Measurements from ENCODE around the gene ELAC2. TPM values are rescaled to one million over a fixed set of nuclear protein-coding genes. Genes with fewer than 3 reads are reported as not detected.

Gene ELAC2
- total RNA-seq, 4 donors from 2014 or later, result 56.2 to 143 (median 66.0) TPM

- no peak overlapping the region for H3K27ac ChIP-seq
- H3K4me1 ChIP-seq, result no peaks in the 10 kb centered on the region
- H3K36me3 ChIP-seq, result no peaks in the 10 kb centered on the region
- TF ChIP-seq POLR2A (IDR thresholded peaks at IDR 0.05), result no peak
- no peak for TF ChIP-seq POLR2AphosphoS5 (IDR thresholded peaks at IDR 0.05)
- no peak for TF ChIP-seq CTCF (IDR thresholded peaks at IDR 0.05)
- no peak for TF ChIP-seq EP300 (IDR thresholded peaks at IDR 0.05; ENCODE audit: low read depth)
- DNase-seq, result no peak
- H3K27me3 ChIP-seq, result no peaks in the 10 kb centered on the region
- in situ Hi-C loops (cut with MboI; ENCODE audit: low pct_ligation_motif_present in 1 of 4, low pct_unique_long_range_greater_than_20kb in 1 of 4, low sequenced_read_pairs in 3 of 4), result no loop called here
- intact Hi-C loops (cut with DNase I; ENCODE audit: low total_unique reads), result no loop called here
- H3K4me3 ChIP-seq, result no peak overlapping the region
- 91 to 100% methylated on average over 1 to 5 of the region's 5 CpGs for WGBS, 2 donors (ENCODE audit: low coverage in 1 of 2)
- H3K9me3 ChIP-seq, result no peaks in the 10 kb centered on the region
These were observed 51.4 kb downstream of the ELAC2 start for GRCh38 chr17:12966413-12966812.

- WGBS, 2 donors (ENCODE audit: low coverage in 1 of 2), result 70 to 83% methylated on average over 3 of the region's 3 CpGs
- Histone ChIP-seq H3K4me1 (no peaks in the 10 kb centered on the region), H3K27ac (no peak overlapping the region), H3K27me3 (no peaks in the 10 kb centered on the region), H3K4me3 (no peak overlapping the region), H3K36me3 (no peaks in the 10 kb centered on the region), H3K9me3 (no peaks in the 10 kb centered on the region)
- intact Hi-C loops (cut with DNase I; ENCODE audit: low total_unique reads), result no loop called here
- in situ Hi-C loops (cut with MboI; ENCODE audit: low pct_ligation_motif_present in 1 of 4, low pct_unique_long_range_greater_than_20kb in 1 of 4, low sequenced_read_pairs in 3 of 4), result no loop called here
- DNase-seq, result no peak
- TF ChIP-seq CTCF (IDR thresholded peaks at IDR 0.05) (no peak), POLR2A (IDR thresholded peaks at IDR 0.05) (no peak), EP300 (IDR thresholded peaks at IDR 0.05; ENCODE audit: low read depth) (no peak), POLR2AphosphoS5 (IDR thresholded peaks at IDR 0.05) (no peak)
These were observed 51.8 kb downstream of the ELAC2 start for GRCh38 chr17:12965988-12966387.

GRCh38 chr17:12964840-12965239 lies 53.0 kb downstream of the ELAC2 start:
- 65 to 79% methylated on average over 4 to 10 of the region's 10 CpGs for WGBS, 2 donors (ENCODE audit: low coverage in 1 of 2)
- in situ Hi-C loops (cut with MboI; ENCODE audit: low pct_ligation_motif_present in 1 of 4, low pct_unique_long_range_greater_than_20kb in 1 of 4, low sequenced_read_pairs in 3 of 4), result no loop called here
- H3K36me3 ChIP-seq, result peaks cover 0 to under 1% (median 0%) of the 10 kb centered on the region in 4 donors

DNA sequence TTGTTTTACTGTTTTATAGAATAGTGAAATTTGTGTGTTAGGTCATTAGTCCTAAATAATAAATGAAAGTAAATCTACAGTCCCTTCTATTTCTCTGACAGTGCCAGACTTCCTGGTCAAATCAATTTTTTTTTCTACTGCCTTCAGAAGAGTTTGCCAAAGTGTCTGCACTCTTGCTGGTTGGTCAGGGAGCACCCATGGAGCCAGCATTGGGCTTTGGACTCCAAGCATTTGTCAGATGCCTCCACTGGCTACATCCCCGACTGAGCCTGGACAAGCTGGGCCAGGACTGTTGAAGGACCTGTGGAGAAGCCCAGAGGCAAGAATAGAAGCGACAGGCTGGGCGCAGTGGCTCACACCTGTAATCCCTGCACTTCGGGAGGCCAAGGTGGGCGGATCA lies 53.7 kb downstream of the ELAC2 start:
- no peaks in the 10 kb centered on the region for H3K27me3 ChIP-seq
- no peak for DNase-seq
- no peak overlapping the region for H3K27ac ChIP-seq
- in situ Hi-C loops (cut with MboI; ENCODE audit: low pct_ligation_motif_present in 1 of 4, low pct_unique_long_range_greater_than_20kb in 1 of 4, low sequenced_read_pairs in 3 of 4) (no loop called here), intact Hi-C loops (cut with DNase I; ENCODE audit: low total_unique reads) (no loop called here)
- no peak overlapping the region for H3K4me3 ChIP-seq
- 92% methylated on average over 5 of the region's 5 CpGs; no CpG with 5 or more reads in 1 of the 2 donors for WGBS, 2 donors (ENCODE audit: low coverage in 1 of 2)
- TF ChIP-seq POLR2A (IDR thresholded peaks at IDR 0.05), result no peak
- TF ChIP-seq POLR2AphosphoS5 (IDR thresholded peaks at IDR 0.05), result no peak
- no peak for TF ChIP-seq EP300 (IDR thresholded peaks at IDR 0.05; ENCODE audit: low read depth)
- TF ChIP-seq CTCF (IDR thresholded peaks at IDR 0.05), result no peak
- H3K4me1 ChIP-seq, result no peaks in the 10 kb centered on the region
- H3K36me3 ChIP-seq, result peaks cover 0 to 5% (median 0%) of the 10 kb centered on the region in 4 donors
- no peaks in the 10 kb centered on the region for H3K9me3 ChIP-seq

More at GRCh38 chr17:12964840-12965239, 53.0 kb downstream of the ELAC2 start:
- H3K4me1 ChIP-seq, result no peaks in the 10 kb centered on the region
- no peak for DNase-seq
- TF ChIP-seq CTCF (IDR thresholded peaks at IDR 0.05), result no peak
- intact Hi-C loops (cut with DNase I; ENCODE audit: low total_unique reads), result no loop called here
- no peaks in the 10 kb centered on the region for H3K9me3 ChIP-seq
- H3K4me3 ChIP-seq, result no peak overlapping the region
- H3K27ac ChIP-seq, result no peak overlapping the region
- no peaks in the 10 kb centered on the region for H3K27me3 ChIP-seq
